Right lobe of liver (tissue), 6 donors: ENCODE measurements around the gene PUS7. TPM values are rescaled to one million over a fixed set of nuclear protein-coding genes. Genes with fewer than 3 reads are reported as not detected.
"Not testable (repeated sequence)": the region's sequence is repeated elsewhere in the genome, so short reads cannot be mapped to it uniquely, and the experiment has no call there.

Source experiments
- ATAC-seq, 4 donors: fragments of 200-7000 bp; cut with Tn5 transposase; one replicate each; pipeline ENCODE4 v1.9.1; 2020; ENCODE audit warnings: mild to moderate bottlenecking in 4 of 4, moderate library complexity in 4 of 4
- DNase-seq, 3 donors: peaks; one replicate each; pipeline ENCODE4 v3.0.0-alpha.2; 2020
- H3K27ac ChIP-seq, 3 donors: fragments of 200-600 bp; one replicate each; pipeline ENCODE4 v1.8.0; 2022
- H3K27me3 ChIP-seq, 2 donors: fragments of 200-600 bp; one replicate each; pipeline ENCODE4 v1.8.0; 2022
- H3K36me3 ChIP-seq, 4 donors: fragments of 200-600 bp; sonication (generic) in 1 of 4; one replicate each; pipeline versions ENCODE4 v1.5.1 to v1.8.0; 2017 to 2022; ENCODE audit warnings: control low read depth in 1 of 4
- H3K4me1 ChIP-seq, 4 donors: fragments of 200-600 bp; sonication (generic) in 1 of 4; one replicate each; pipeline versions ENCODE4 v1.5.1 to v1.8.0; 2017 to 2022; ENCODE audit warnings: control low read depth in 1 of 4
- H3K4me3 ChIP-seq, 3 donors: fragments of 200-600 bp; one replicate each; pipeline ENCODE4 v1.8.0; 2022
- H3K9me3 ChIP-seq, 4 donors: fragments of 200-600 bp; sonication (generic) in 1 of 4; one replicate each; pipeline versions ENCODE4 v1.5.1 to v1.8.0; 2017 to 2022; ENCODE audit warnings: control low read depth in 1 of 4
- POLR2A ChIP-seq: fragments of 450-650 bp; IDR thresholded peaks from one replicate; pipeline ENCODE4 v1.6.1; 2017; ENCODE audit warnings: antibody characterized with exemption, mild to moderate bottlenecking
- WGBS: methylation state at CpG from one replicate; pipeline ENCODE4 v1.1.6; 2018; ENCODE audit warnings: low coverage, low lambda C conversion rate; ENCODE audit not compliant: insufficient coverage; ENCODE audit errors: missing lambda C conversion rate; 5-methylcytosine and 5-hydroxymethylcytosine counted together
- intact Hi-C, 2 donors: fragments of 100-400 bp; cut with DNase I; formaldehyde crosslinking; loops; one replicate each; pipeline versions ENCODE4 v1.11.2 to v1.14.1; 2022
- total RNA-seq, 6 experiments: library from RNA; depleted of rRNA in 2 of 6; stranded (reverse); fragments of >200 nt in 2 of 6; fragmentation: NEBNext Ultra II Directional in 3 of 6; extraction: Animal tissue kit (Norgen Biotek cat#: 25700) in 3 of 6; gene quantifications; one replicate each; pipeline versions ENCODE4 v1.1.0 to v1.2.4, GENCODE V29; 2016 to 2023
- TF ChIP-seq, protein P1 (sequence below), 4 donors: fragments of 200-600 bp in 3 of 4; fragments of 450-650 bp in 1 of 4; IDR thresholded peaks; one replicate each; pipeline versions ENCODE4 v1.5.1 to v1.8.0; 2016 to 2022; ENCODE audit warnings: antibody characterized with exemption in 4 of 4, mild to moderate bottlenecking in 2 of 4
- donor health status: DM: no; HTN: yes; CAD: no.
- donor health status: DM: no; HTN: no; CAD: no.
- donor health status: DM: no; HTN: no; CAD: no.
- donor health status: DM: no; HTN: yes; CAD: no.
- donor health status: DM: no; HTN: yes; CAD: no.

PUS7 gene
- total RNA-seq, 6 experiments from 2014 or later = 4.2 to 15.7 (median 6.8) TPM

DNA sequence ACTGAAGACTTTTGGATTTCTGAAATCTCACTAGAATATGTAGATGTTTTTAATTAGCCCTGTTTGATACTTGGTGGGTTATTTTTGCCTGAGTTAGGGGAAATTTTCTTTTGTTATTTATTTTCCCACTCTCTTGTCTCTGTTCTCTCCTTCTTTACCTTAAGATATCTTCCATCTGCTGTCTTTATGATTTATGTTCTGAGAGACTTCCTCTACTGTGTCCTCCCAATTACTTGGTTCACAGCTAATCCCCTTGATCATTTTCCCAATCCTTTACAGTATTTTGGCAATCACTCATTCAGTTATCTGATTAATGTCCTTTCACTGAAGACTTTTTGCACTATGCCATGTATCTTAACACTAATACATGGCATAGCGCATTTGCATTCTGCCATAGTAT is 83.8 kb downstream of the PUS7 start:
- no peaks in the 10 kb centered on the region for H3K36me3 ChIP-seq
- no peaks in the 10 kb centered on the region for H3K4me1 ChIP-seq
- 93% methylated on average over 1 of the region's 1 CpG for WGBS
- no peak for TF ChIP-seq POLR2A
- TF ChIP-seq, protein P1, sequence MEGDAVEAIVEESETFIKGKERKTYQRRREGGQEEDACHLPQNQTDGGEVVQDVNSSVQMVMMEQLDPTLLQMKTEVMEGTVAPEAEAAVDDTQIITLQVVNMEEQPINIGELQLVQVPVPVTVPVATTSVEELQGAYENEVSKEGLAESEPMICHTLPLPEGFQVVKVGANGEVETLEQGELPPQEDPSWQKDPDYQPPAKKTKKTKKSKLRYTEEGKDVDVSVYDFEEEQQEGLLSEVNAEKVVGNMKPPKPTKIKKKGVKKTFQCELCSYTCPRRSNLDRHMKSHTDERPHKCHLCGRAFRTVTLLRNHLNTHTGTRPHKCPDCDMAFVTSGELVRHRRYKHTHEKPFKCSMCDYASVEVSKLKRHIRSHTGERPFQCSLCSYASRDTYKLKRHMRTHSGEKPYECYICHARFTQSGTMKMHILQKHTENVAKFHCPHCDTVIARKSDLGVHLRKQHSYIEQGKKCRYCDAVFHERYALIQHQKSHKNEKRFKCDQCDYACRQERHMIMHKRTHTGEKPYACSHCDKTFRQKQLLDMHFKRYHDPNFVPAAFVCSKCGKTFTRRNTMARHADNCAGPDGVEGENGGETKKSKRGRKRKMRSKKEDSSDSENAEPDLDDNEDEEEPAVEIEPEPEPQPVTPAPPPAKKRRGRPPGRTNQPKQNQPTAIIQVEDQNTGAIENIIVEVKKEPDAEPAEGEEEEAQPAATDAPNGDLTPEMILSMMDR (IDR thresholded peaks at IDR 0.05) = no peak
- H3K9me3 ChIP-seq = no peaks in the 10 kb centered on the region
- intact Hi-C loops = no loop called here
- no peak overlapping the region for H3K27ac ChIP-seq
- H3K4me3 ChIP-seq = no peak overlapping the region
- ATAC-seq (no peak), DNase-seq (no peak)
- no peaks in the 10 kb centered on the region for H3K27me3 ChIP-seq

- not testable (repeated sequence) for DNase-seq
- 80% methylated on average over 5 of the region's 6 CpGs for WGBS
These were observed 84.7 kb downstream of the PUS7 start for GRCh38 chr7:105437356-105437755.

DNA sequence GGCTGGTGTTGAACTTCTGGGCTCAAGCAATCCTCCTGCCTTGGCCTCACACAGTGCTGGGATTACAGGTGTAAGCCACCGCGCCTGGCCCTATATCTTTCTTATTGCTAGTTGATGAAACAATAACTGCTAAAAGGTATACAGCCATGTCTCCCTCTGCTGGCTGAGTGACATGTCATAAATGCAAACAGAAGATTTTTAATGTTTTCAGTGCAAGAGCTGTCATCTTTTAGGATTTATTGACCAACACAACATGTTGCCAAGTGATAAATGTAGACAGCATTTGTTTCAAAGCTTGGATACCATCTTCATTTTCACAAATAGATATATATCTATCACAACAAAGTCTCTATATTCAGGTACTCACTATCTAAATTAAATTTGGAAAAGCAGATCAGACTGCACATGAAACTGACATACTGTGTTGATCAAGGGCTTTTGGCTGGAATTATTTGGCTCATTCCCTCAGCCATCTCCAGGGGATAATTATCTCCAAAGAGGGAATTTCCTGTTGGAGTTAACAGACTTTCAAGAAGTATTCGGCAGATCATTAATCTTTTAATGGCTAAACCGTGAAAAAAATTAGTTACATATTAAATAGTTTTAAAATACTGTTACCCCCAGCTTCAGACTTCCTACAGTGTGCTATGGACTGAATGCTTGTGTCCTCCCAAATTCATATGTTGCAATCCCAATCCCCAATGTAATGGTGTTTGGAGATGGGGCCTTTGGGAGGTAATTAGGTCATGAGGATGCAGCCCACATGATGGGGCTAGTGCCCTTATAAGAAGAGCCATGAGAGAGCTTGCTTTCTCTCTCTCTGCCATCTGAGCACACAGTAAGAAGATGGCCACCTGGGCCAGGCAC is 92.1 kb downstream of the PUS7 start:
- H3K36me3 ChIP-seq = no peaks in the 10 kb centered on the region
- no peaks in the 10 kb centered on the region for H3K9me3 ChIP-seq
- DNase-seq = no peak
- TF ChIP-seq, protein P1 (IDR thresholded peaks at IDR 0.05) = peak; percentile 33 to 49 (median 44)
- TF ChIP-seq POLR2A = no peak
- peak; percentile 35 to 65 (median 54) for ATAC-seq
- H3K4me3 ChIP-seq = no peak overlapping the region
- no peaks in the 10 kb centered on the region for H3K27me3 ChIP-seq
- intact Hi-C loops = no loop called here
- WGBS = 35% methylated on average over 4 of the region's 4 CpGs
- H3K4me1 ChIP-seq = no peaks in the 10 kb centered on the region
- no peak overlapping the region for H3K27ac ChIP-seq

More at GRCh38 chr7:105437356-105437755, 84.7 kb downstream of the PUS7 start:
- H3K4me3 ChIP-seq, H3K27ac ChIP-seq, H3K36me3 ChIP-seq, intact Hi-C loops, ATAC-seq, H3K4me1 ChIP-seq, H3K9me3 ChIP-seq, H3K27me3 ChIP-seq: not testable (repeated sequence)

- Histone ChIP-seq H3K27ac (no peak overlapping the region), H3K4me3 (no peak overlapping the region), H3K27me3 (no peaks in the 10 kb centered on the region), H3K4me1 (no peaks in the 10 kb centered on the region), H3K9me3 (no peaks in the 10 kb centered on the region), H3K36me3 (no peaks in the 10 kb centered on the region)
- intact Hi-C loops = no loop called here
- DNase-seq = no peak
- 63% methylated on average over 2 of the region's 2 CpGs for WGBS
- no peak for ATAC-seq
- no peak for TF ChIP-seq POLR2A
- TF ChIP-seq, protein P1 (IDR thresholded peaks at IDR 0.05) = no peak
These were observed 95.4 kb downstream of the PUS7 start for GRCh38 chr7:105426606-105427146.

- ATAC-seq (no peak), DNase-seq (no peak)
- Histone ChIP-seq H3K27me3 (no peaks in the 10 kb centered on the region), H3K4me1 (no peaks in the 10 kb centered on the region), H3K36me3 (no peaks in the 10 kb centered on the region), H3K27ac (no peak overlapping the region), H3K9me3 (no peaks in the 10 kb centered on the region), H3K4me3 (no peak overlapping the region)
- 92% methylated on average over 2 of the region's 2 CpGs for WGBS
- no peak for TF ChIP-seq POLR2A
- TF ChIP-seq, protein P1 (IDR thresholded peaks at IDR 0.05) = no peak
- intact Hi-C loops = no loop called here
These were observed 98.1 kb downstream of the PUS7 start for GRCh38 chr7:105423987-105424386.
